Right lobe of liver (tissue), 6 donors: ENCODE measurements around the gene CAMTA1. TPM values are rescaled to one million over a fixed set of nuclear protein-coding genes. Genes with fewer than 3 reads are reported as not detected.

Source experiments
- ATAC-seq, 4 donors: fragments of 200-7000 bp; cut with Tn5 transposase; one replicate each; pipeline ENCODE4 v1.9.1; 2020; ENCODE audit warnings: mild to moderate bottlenecking in 4 of 4, moderate library complexity in 4 of 4
- DNase-seq, 3 donors: peaks; one replicate each; pipeline ENCODE4 v3.0.0-alpha.2; 2020
- H3K27ac ChIP-seq, 3 donors: fragments of 200-600 bp; one replicate each; pipeline ENCODE4 v1.8.0; 2022
- H3K27me3 ChIP-seq, 2 donors: fragments of 200-600 bp; one replicate each; pipeline ENCODE4 v1.8.0; 2022
- H3K36me3 ChIP-seq, 4 donors: fragments of 200-600 bp; sonication (generic) in 1 of 4; one replicate each; pipeline versions ENCODE4 v1.5.1 to v1.8.0; 2017 to 2022; ENCODE audit warnings: control low read depth in 1 of 4
- H3K4me1 ChIP-seq, 4 donors: fragments of 200-600 bp; sonication (generic) in 1 of 4; one replicate each; pipeline versions ENCODE4 v1.5.1 to v1.8.0; 2017 to 2022; ENCODE audit warnings: control low read depth in 1 of 4
- H3K4me3 ChIP-seq, 3 donors: fragments of 200-600 bp; one replicate each; pipeline ENCODE4 v1.8.0; 2022
- H3K9me3 ChIP-seq, 4 donors: fragments of 200-600 bp; sonication (generic) in 1 of 4; one replicate each; pipeline versions ENCODE4 v1.5.1 to v1.8.0; 2017 to 2022; ENCODE audit warnings: control low read depth in 1 of 4
- CTCF ChIP-seq, 4 donors: fragments of 200-600 bp in 3 of 4; fragments of 450-650 bp in 1 of 4; IDR thresholded peaks; one replicate each; pipeline versions ENCODE4 v1.5.1 to v1.8.0; 2016 to 2022; ENCODE audit warnings: antibody characterized with exemption in 4 of 4, mild to moderate bottlenecking in 2 of 4
- POLR2A ChIP-seq: fragments of 450-650 bp; IDR thresholded peaks from one replicate; pipeline ENCODE4 v1.6.1; 2017; ENCODE audit warnings: antibody characterized with exemption, mild to moderate bottlenecking
- WGBS: methylation state at CpG from one replicate; pipeline ENCODE4 v1.1.6; 2018; ENCODE audit warnings: low coverage, low lambda C conversion rate; ENCODE audit not compliant: insufficient coverage; ENCODE audit errors: missing lambda C conversion rate; 5-methylcytosine and 5-hydroxymethylcytosine counted together
- intact Hi-C, 2 donors: fragments of 100-400 bp; cut with DNase I; formaldehyde crosslinking; loops; one replicate each; pipeline versions ENCODE4 v1.11.2 to v1.14.1; 2022
- total RNA-seq, 6 experiments: library from RNA; depleted of rRNA in 2 of 6; stranded (reverse); fragments of >200 nt in 2 of 6; fragmentation: NEBNext Ultra II Directional in 3 of 6; extraction: Animal tissue kit (Norgen Biotek cat#: 25700) in 3 of 6; gene quantifications; one replicate each; pipeline versions ENCODE4 v1.1.0 to v1.2.4, GENCODE V29; 2016 to 2023
- donor health status: DM: no; HTN: yes; CAD: no.
- donor health status: DM: no; HTN: no; CAD: no.
- donor health status: DM: no; HTN: no; CAD: no.
- donor health status: DM: no; HTN: yes; CAD: no.
- donor health status: DM: no; HTN: yes; CAD: no.

Gene CAMTA1
- total RNA-seq, 6 experiments from 2014 or later: 32.3 to 49.4 (median 37.2) TPM

- no peak overlapping the region for H3K4me3 ChIP-seq
- no peak for DNase-seq
- no peaks in the 10 kb centered on the region for H3K27me3 ChIP-seq
- WGBS: 27% methylated on average over 1 of the region's 1 CpG
- H3K36me3 ChIP-seq: no peaks in the 10 kb centered on the region
- no peak overlapping the region for H3K27ac ChIP-seq
- intact Hi-C loops: no loop called here
- no peaks in the 10 kb centered on the region for H3K4me1 ChIP-seq
- ATAC-seq: no peak
- TF ChIP-seq POLR2A (no peak), CTCF (IDR thresholded peaks at IDR 0.05) (no peak)
- no peaks in the 10 kb centered on the region for H3K9me3 ChIP-seq
These were observed 610.0 kb downstream of the CAMTA1 start for GRCh38 chr1:7395251-7395650.

- Histone ChIP-seq H3K9me3 (no peaks in the 10 kb centered on the region), H3K4me3 (no peak overlapping the region), H3K27ac (no peak overlapping the region), H3K4me1 (no peaks in the 10 kb centered on the region), H3K27me3 (no peaks in the 10 kb centered on the region), H3K36me3 (no peaks in the 10 kb centered on the region)
- intact Hi-C loops: no loop called here
- TF ChIP-seq POLR2A (no peak), CTCF (IDR thresholded peaks at IDR 0.05) (no peak)
- no peak for ATAC-seq
- 25% methylated on average over 1 of the region's 1 CpG for WGBS
- no peak for DNase-seq
These were observed 613.7 kb downstream of the CAMTA1 start for GRCh38 chr1:7398982-7399381.

- ATAC-seq (no peak), DNase-seq (no peak)
- Histone ChIP-seq H3K36me3 (no peaks in the 10 kb centered on the region), H3K27me3 (no peaks in the 10 kb centered on the region), H3K4me3 (no peak overlapping the region), H3K27ac (no peak overlapping the region), H3K4me1 (no peaks in the 10 kb centered on the region), H3K9me3 (no peaks in the 10 kb centered on the region)
- TF ChIP-seq CTCF (IDR thresholded peaks at IDR 0.05) (no peak), POLR2A (no peak)
- intact Hi-C loops: no loop called here
- WGBS: 44% methylated on average over 1 of the region's 1 CpG
These were observed 614.4 kb downstream of the CAMTA1 start for GRCh38 chr1:7399514-7400125.

- 64% methylated on average over 1 of the region's 1 CpG for WGBS
- no peaks in the 10 kb centered on the region for H3K9me3 ChIP-seq
- no peak overlapping the region for H3K27ac ChIP-seq
- H3K27me3 ChIP-seq: no peaks in the 10 kb centered on the region
- intact Hi-C loops: no loop called here
- DNase-seq (no peak), ATAC-seq (no peak)
- no peaks in the 10 kb centered on the region for H3K4me1 ChIP-seq
- no peak for TF ChIP-seq CTCF (IDR thresholded peaks at IDR 0.05)
- TF ChIP-seq POLR2A: no peak
- H3K4me3 ChIP-seq: no peak overlapping the region
- no peaks in the 10 kb centered on the region for H3K36me3 ChIP-seq
These were observed 615.3 kb downstream of the CAMTA1 start for GRCh38 chr1:7400566-7400965.
